SK-N-SH (cell line): ENCODE data around the gene CFAP107. TPM values are rescaled to one million over a fixed set of nuclear protein-coding genes. Genes with fewer than 3 reads are reported as not detected.

Experiments used
- CTCF ChIA-PET: fragments of 300-600, 350-600 bp; formaldehyde crosslinking; extraction: SDS; loops from one replicate; lab custom pipeline; 2021; lab: Yijun Ruan, JAX
- POLR2A ChIA-PET: fragments of 350-600 bp; sonication (Branson Sonifier 250); formaldehyde crosslinking; extraction: SDS; loops from one replicate; lab custom pipeline; 2020; ENCODE audit warnings: antibody characterized with exemption, inconsistent platforms; lab: Yijun Ruan, JAX
- DNase-seq: peaks from one replicate; pipeline ENCODE4 v3.0.0; 2012
- H2AFZ ChIP-seq: fragments of 200-600 bp; sonication (generic); 2 replicates; pipeline ENCODE4 v1.8.1; 2016; ENCODE audit warnings: antibody characterized with exemption, mild to moderate bottlenecking, low read depth
- H3F3A ChIP-seq: fragments of 200-600 bp; sonication (generic); replicated peaks from 2 replicates; pipeline ENCODE3; 2016; ENCODE audit warnings: antibody characterized with exemption, mild to moderate bottlenecking; ENCODE audit not compliant: insufficient read depth
- H3K27ac ChIP-seq, 2 experiments: fragments of 200-500 bp in 1 of 2; fragments of 200-600 bp in 1 of 2; sonication (Bioruptor generic) in 1 of 2; sonication (generic), shearing (Covaris generic) in 1 of 2; 2 replicates each; pipeline versions ENCODE4 v1.5.1 to v1.6.1; 2014 to 2016; ENCODE audit warnings: low read depth in 2 of 2, inconsistent platforms in 1 of 2, low read length in 1 of 2, mild to moderate bottlenecking in 1 of 2, mixed read lengths in 1 of 2
- H3K27me3 ChIP-seq: fragments of 200-600 bp; sonication (generic), shearing (Covaris generic); 2 replicates; pipeline ENCODE4 v1.6.1; 2016; ENCODE audit warnings: mixed run types; ENCODE audit not compliant: insufficient read depth
- H3K36me3 ChIP-seq, 2 experiments: fragments of 200-500 bp in 1 of 2; fragments of 200-600 bp in 1 of 2; sonication (Bioruptor generic) in 1 of 2; sonication (generic) in 1 of 2; replicated peaks in 1 of 2; 2 replicates each; pipeline versions ENCODE3 to v1.5.1; 2014 to 2016; ENCODE audit warnings: low read length in 1 of 2, mild to moderate bottlenecking in 1 of 2; ENCODE audit not compliant: insufficient read depth in 2 of 2, control insufficient read depth in 1 of 2
- H3K4me1 ChIP-seq, 2 experiments: fragments of 200-500 bp in 1 of 2; fragments of 200-600 bp in 1 of 2; sonication (Bioruptor generic) in 1 of 2; sonication (generic), shearing (Covaris generic) in 1 of 2; 2 replicates each; pipeline versions ENCODE4 v1.5.1 to v1.6.1; 2014 to 2016; ENCODE audit warnings: low read depth in 1 of 2, low read length in 1 of 2, mixed run types in 1 of 2; ENCODE audit not compliant: insufficient read depth in 2 of 2, control insufficient read depth in 1 of 2
- H3K4me2 ChIP-seq: fragments of 200-600 bp; sonication (generic), shearing (Covaris generic); 2 replicates; pipeline ENCODE4 v1.6.1; 2017; ENCODE audit warnings: mixed run types
- H3K4me3 ChIP-seq, 2 experiments: fragments of 200-500 bp in 1 of 2; fragments of 200-600 bp in 1 of 2; sonication (Bioruptor generic) in 1 of 2; sonication (generic), shearing (Covaris generic) in 1 of 2; 2 replicates each; pipeline versions ENCODE4 v1.5.1 to v1.8.1; 2014 to 2016; ENCODE audit warnings: low read depth in 2 of 2, inconsistent platforms in 1 of 2, low read length in 1 of 2, mild to moderate bottlenecking in 1 of 2, mixed read lengths in 1 of 2, moderate library complexity in 1 of 2
- H3K79me2 ChIP-seq: fragments of 200-600 bp; sonication (generic); 2 replicates; pipeline ENCODE4 v1.8.1; 2017; ENCODE audit warnings: mild to moderate bottlenecking; ENCODE audit not compliant: insufficient read depth
- H3K9ac ChIP-seq: fragments of 200-600 bp; sonication (generic); 2 replicates; pipeline ENCODE4 v1.6.1; 2017; ENCODE audit warnings: mixed run types
- H3K9me2 ChIP-seq: fragments of 200-600 bp; sonication (generic); 2 replicates; pipeline ENCODE4 v1.6.1; 2017; ENCODE audit warnings: mixed run types
- H3K9me3 ChIP-seq: fragments of 200-600 bp; sonication (generic); 2 replicates; pipeline ENCODE4 v1.6.1; 2017; ENCODE audit warnings: mixed run types, mild to moderate bottlenecking, moderate library complexity
- H4K20me1 ChIP-seq: fragments of 200-600 bp; sonication (generic); 2 replicates; pipeline ENCODE4 v1.6.1; 2017; ENCODE audit warnings: mild to moderate bottlenecking, mixed run types; ENCODE audit not compliant: insufficient read depth
- EP300 ChIP-seq, 2 experiments: IDR thresholded peaks; 2 replicates each; pipeline versions ENCODE4 v1.4.0 to v1.6.1; 2012; ENCODE audit warnings: borderline replicate concordance in 1 of 2, low read depth in 1 of 2, low read length in 1 of 2
- EZH2phosphoT487 ChIP-seq: fragments of 200-600 bp; sonication (generic); IDR thresholded peaks from 2 replicates; pipeline ENCODE4 v1.6.1; 2017; ENCODE audit warnings: low read depth, mixed run types, mild to moderate bottlenecking, antibody characterized with exemption, moderate library complexity, borderline replicate concordance
- FOXM1 ChIP-seq: IDR thresholded peaks from 2 replicates; pipeline ENCODE4 v1.4.0; 2012; ENCODE audit warnings: low read depth, mild to moderate bottlenecking
- GABPA ChIP-seq: IDR thresholded peaks from 2 replicates; pipeline ENCODE4 v1.4.0; 2012; ENCODE audit warnings: low read depth, mild to moderate bottlenecking
- MAX ChIP-seq: IDR thresholded peaks from 2 replicates; pipeline ENCODE4 v1.4.0; 2012; ENCODE audit warnings: low read depth
- MEF2A ChIP-seq: IDR thresholded peaks from 2 replicates; pipeline ENCODE4 v1.4.0; 2012; ENCODE audit warnings: low read depth, borderline replicate concordance
- NFIC ChIP-seq: IDR thresholded peaks from 2 replicates; pipeline ENCODE4 v1.4.0; 2012; ENCODE audit warnings: borderline replicate concordance
- RCOR1 ChIP-seq: fragments of 150-350 bp; IDR thresholded peaks from 2 replicates; pipeline ENCODE4 v1.6.1; 2017; ENCODE audit warnings: antibody characterized with exemption, low read length
- TAF1 ChIP-seq: IDR thresholded peaks from 2 replicates; pipeline ENCODE4 v1.6.1; 2012; ENCODE audit warnings: low read depth, mild to moderate bottlenecking, low read length, moderate library complexity, borderline replicate concordance
- TCF12 ChIP-seq: IDR thresholded peaks from 2 replicates; pipeline ENCODE4 v1.4.0; 2012
- USF1 ChIP-seq: IDR thresholded peaks from 2 replicates; pipeline ENCODE4 v1.4.0; 2012; ENCODE audit warnings: low read depth, borderline replicate concordance
- YY1 ChIP-seq: IDR thresholded peaks from 2 replicates; pipeline ENCODE4 v1.4.0; 2012; ENCODE audit warnings: low read depth, mild to moderate bottlenecking
- ZBTB33 ChIP-seq: IDR thresholded peaks from 2 replicates; pipeline ENCODE4 v1.4.0; 2012; ENCODE audit warnings: low read depth, borderline replicate concordance
- WGBS: methylation state at CpG from one replicate; pipeline ENCODE4 v1.1.6; 2017; ENCODE audit warnings: low lambda C conversion rate; 5-methylcytosine and 5-hydroxymethylcytosine counted together
- polyA plus RNA-seq, 3 experiments: library from polyadenylated mRNA; depleted of rRNA; stranded (reverse); fragments of >200 nt; gene quantifications; 2 replicates each; pipeline ENCODE4 v1.2.3, GENCODE V29; 2012
- TF ChIP-seq, protein P1 (sequence below): fragments of 200-600 bp; sonication (generic); IDR thresholded peaks from 2 replicates; pipeline ENCODE4 v1.6.1; 2017; ENCODE audit warnings: antibody characterized with exemption, mild to moderate bottlenecking, moderate library complexity

Gene CFAP107
- polyA plus RNA-seq, 1 of the 3 experiments (the other 2 are of a cell fraction): not detected

DNA sequence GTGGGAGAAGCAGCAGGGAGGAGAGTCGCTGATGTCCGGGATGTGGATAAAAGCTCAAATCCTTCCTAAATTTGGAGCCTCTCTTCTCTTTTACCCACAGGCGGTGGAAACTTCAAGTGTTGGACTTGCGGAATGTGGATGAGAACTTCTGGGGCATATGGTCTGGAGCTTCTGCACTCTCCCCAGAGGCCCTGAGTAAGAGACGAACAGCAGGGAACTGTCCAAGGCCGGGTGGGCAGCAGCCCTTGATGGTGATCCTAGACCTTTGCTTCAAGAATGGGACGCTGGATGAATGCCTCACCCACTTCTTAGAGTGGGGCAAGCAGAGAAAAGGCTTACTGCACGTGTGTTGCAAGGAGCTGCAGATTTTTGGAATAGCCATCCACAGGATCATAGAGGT, 29.4 kb downstream of the CFAP107 start:
- Histone ChIP-seq H3K4me3 (no peak overlapping the region), H3K9me3 (no peaks in the 10 kb centered on the region), H4K20me1 (no peaks in the 10 kb centered on the region), H3K27ac (no peak overlapping the region), H3K4me1 (no peaks in the 10 kb centered on the region), H3K36me3 (no peaks in the 10 kb centered on the region), H3K9ac (no peak overlapping the region), H3K27me3 (peaks cover 7% of the 10 kb centered on the region; the same call in 1 of the 2 replicates), H3K79me2 (no peaks in the 10 kb centered on the region), H3K4me2 (no peak overlapping the region), H2AFZ (no peak overlapping the region), H3F3A (no peaks in the 10 kb centered on the region), H3K9me2 (no peaks in the 10 kb centered on the region)
- no peak for DNase-seq
- TF ChIP-seq, protein P1, sequence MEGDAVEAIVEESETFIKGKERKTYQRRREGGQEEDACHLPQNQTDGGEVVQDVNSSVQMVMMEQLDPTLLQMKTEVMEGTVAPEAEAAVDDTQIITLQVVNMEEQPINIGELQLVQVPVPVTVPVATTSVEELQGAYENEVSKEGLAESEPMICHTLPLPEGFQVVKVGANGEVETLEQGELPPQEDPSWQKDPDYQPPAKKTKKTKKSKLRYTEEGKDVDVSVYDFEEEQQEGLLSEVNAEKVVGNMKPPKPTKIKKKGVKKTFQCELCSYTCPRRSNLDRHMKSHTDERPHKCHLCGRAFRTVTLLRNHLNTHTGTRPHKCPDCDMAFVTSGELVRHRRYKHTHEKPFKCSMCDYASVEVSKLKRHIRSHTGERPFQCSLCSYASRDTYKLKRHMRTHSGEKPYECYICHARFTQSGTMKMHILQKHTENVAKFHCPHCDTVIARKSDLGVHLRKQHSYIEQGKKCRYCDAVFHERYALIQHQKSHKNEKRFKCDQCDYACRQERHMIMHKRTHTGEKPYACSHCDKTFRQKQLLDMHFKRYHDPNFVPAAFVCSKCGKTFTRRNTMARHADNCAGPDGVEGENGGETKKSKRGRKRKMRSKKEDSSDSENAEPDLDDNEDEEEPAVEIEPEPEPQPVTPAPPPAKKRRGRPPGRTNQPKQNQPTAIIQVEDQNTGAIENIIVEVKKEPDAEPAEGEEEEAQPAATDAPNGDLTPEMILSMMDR: no peak
- TF ChIP-seq RCOR1: no peak
- TF ChIP-seq FOXM1: no peak
- no peak for TF ChIP-seq YY1
- no peak for TF ChIP-seq MAX
- no peak for TF ChIP-seq GABPA
- no peak for TF ChIP-seq TAF1
- TF ChIP-seq USF1: no peak
- TF ChIP-seq EZH2phosphoT487: no peak
- TF ChIP-seq ZBTB33: no peak
- no peak for TF ChIP-seq NFIC
- no peak for TF ChIP-seq TCF12
- TF ChIP-seq MEF2A: no peak
- TF ChIP-seq EP300 (IDR thresholded peaks at IDR 0.05; ENCODE audit: borderline replicate concordance in 1 of 2, low read depth in 1 of 2, low read length in 1 of 2): no peak
- CTCF ChIA-PET: no interaction called here
- WGBS: 11% methylated on average over 7 of the region's 8 CpGs
- POLR2A ChIA-PET: no interaction called here
